H9 (cell line): ENCODE results near the gene ST3GAL6. TPM values are rescaled to one million over a fixed set of nuclear protein-coding genes. Genes with fewer than 3 reads are reported as not detected.

Experiments
- DNase-seq: peaks from one replicate; pipeline ENCODE4 v3.0.0-alpha.2; 2017
- H2AFZ ChIP-seq: one replicate; pipeline ENCODE4 v1.6.1; 2013; ENCODE audit warnings: mild to moderate bottlenecking, low read length, control low read depth, moderate library complexity
- H2AK5ac ChIP-seq: 2 replicates; pipeline ENCODE4 v1.6.1; 2013; ENCODE audit warnings: low read length, control low read depth, mixed read lengths; ENCODE audit not compliant: insufficient read length
- H2BK120ac ChIP-seq: one replicate; pipeline ENCODE4 v1.6.1; 2013; ENCODE audit warnings: low read depth, mild to moderate bottlenecking, low read length, control low read depth, inconsistent platforms; ENCODE audit not compliant: poor library complexity, severe bottlenecking
- H2BK12ac ChIP-seq: 2 replicates; pipeline ENCODE4 v1.6.1; 2013; ENCODE audit warnings: low read length, control low read depth, mixed read lengths, low read depth; ENCODE audit not compliant: insufficient read length
- H2BK15ac ChIP-seq: 2 replicates; pipeline ENCODE4 v1.6.1; 2013; ENCODE audit warnings: low read depth, low read length, control low read depth
- H2BK20ac ChIP-seq: one replicate; pipeline ENCODE4 v1.6.1; 2013; ENCODE audit warnings: low read depth, mild to moderate bottlenecking, low read length, control low read depth, inconsistent platforms; ENCODE audit not compliant: poor library complexity, severe bottlenecking
- H2BK5ac ChIP-seq: 2 replicates; pipeline ENCODE4 v1.6.1; 2013; ENCODE audit warnings: low read length, control low read depth, mixed read lengths; ENCODE audit not compliant: insufficient read length
- H3K14ac ChIP-seq: 2 replicates; pipeline ENCODE4 v1.6.1; 2013; ENCODE audit warnings: low read length, control low read depth; ENCODE audit not compliant: insufficient read depth
- H3K18ac ChIP-seq: 2 replicates; pipeline ENCODE4 v1.6.1; 2013; ENCODE audit warnings: low read depth, mild to moderate bottlenecking, mixed read lengths, low read length, control low read depth; ENCODE audit not compliant: insufficient read length
- H3K23ac ChIP-seq: 2 replicates; pipeline ENCODE4 v1.6.1; 2013; ENCODE audit warnings: low read length, control low read depth, mixed read lengths, low read depth; ENCODE audit not compliant: insufficient read length
- H3K23me2 ChIP-seq: 2 replicates; pipeline ENCODE4 v1.6.1; 2013; ENCODE audit warnings: low read depth, mild to moderate bottlenecking, mixed read lengths, low read length, control low read depth; ENCODE audit not compliant: insufficient read length, poor library complexity, severe bottlenecking
- H3K27ac ChIP-seq: 2 replicates; pipeline ENCODE4 v1.5.1; 2013; ENCODE audit warnings: low read length, control low read depth, mixed read lengths, low read depth; ENCODE audit not compliant: insufficient read length
- H3K27me3 ChIP-seq: 2 replicates; pipeline ENCODE4 v1.6.1; 2013; ENCODE audit warnings: low read length, control low read depth, inconsistent platforms; ENCODE audit not compliant: insufficient read depth
- H3K4ac ChIP-seq: 2 replicates; pipeline ENCODE4 v1.6.1; 2013; ENCODE audit warnings: low read depth, mild to moderate bottlenecking, control low read depth, inconsistent platforms, low read length, moderate library complexity
- H3K4me1 ChIP-seq: 2 replicates; pipeline ENCODE4 v1.6.1; 2013; ENCODE audit warnings: low read length, control low read depth, inconsistent platforms; ENCODE audit not compliant: insufficient read depth
- H3K4me2 ChIP-seq: 2 replicates; pipeline ENCODE4 v1.6.1; 2013; ENCODE audit warnings: low read length, control low read depth, mixed read lengths; ENCODE audit not compliant: insufficient read length, insufficient read depth
- H3K56ac ChIP-seq: 2 replicates; pipeline ENCODE4 v1.6.1; 2013; ENCODE audit warnings: low read depth, mild to moderate bottlenecking, mixed read lengths, low read length, control low read depth; ENCODE audit not compliant: insufficient read length
- H3K79me1 ChIP-seq: 2 replicates; pipeline ENCODE4 v1.6.1; 2013; ENCODE audit warnings: low read depth, mild to moderate bottlenecking, moderate library complexity, low read length, control low read depth, inconsistent platforms; ENCODE audit not compliant: insufficient read depth, poor library complexity, severe bottlenecking
- H3K79me2 ChIP-seq: 2 replicates; pipeline ENCODE4 v1.6.1; 2013; ENCODE audit warnings: low read length, control low read depth, inconsistent platforms; ENCODE audit not compliant: insufficient read depth
- H3K9ac ChIP-seq: 2 replicates; pipeline ENCODE4 v1.6.1; 2013; ENCODE audit warnings: low read length, control low read depth, mixed read lengths; ENCODE audit not compliant: insufficient read length; ENCODE audit errors: extremely low read depth
- H3K9me3 ChIP-seq: one replicate; pipeline ENCODE4 v1.6.1; 2013; ENCODE audit warnings: low read depth, low read length, inconsistent platforms; ENCODE audit not compliant: control insufficient read depth
- H3T11ph ChIP-seq: one replicate; pipeline ENCODE4 v1.6.1; 2013; ENCODE audit warnings: mild to moderate bottlenecking, low read length, control low read depth, inconsistent platforms
- H4K20me1 ChIP-seq: one replicate; pipeline ENCODE4 v1.6.1; 2013; ENCODE audit not compliant: control insufficient read depth, insufficient read length, insufficient read depth
- H4K5ac ChIP-seq: 2 replicates; pipeline ENCODE4 v1.6.1; 2013; ENCODE audit warnings: low read depth, mild to moderate bottlenecking, mixed read lengths, low read length, control low read depth; ENCODE audit not compliant: insufficient read length
- H4K8ac ChIP-seq: replicated peaks from 2 replicates; pipeline ENCODE4 v1.6.1; 2013; ENCODE audit warnings: low read length, control low read depth, mixed read lengths, low read depth; ENCODE audit not compliant: insufficient read length
- H4K91ac ChIP-seq: 2 replicates; pipeline ENCODE4 v1.6.1; 2013; ENCODE audit warnings: low read depth, mild to moderate bottlenecking, moderate library complexity, mixed read lengths, low read length, control low read depth; ENCODE audit not compliant: insufficient read length
- H3K27ac Mint-ChIP-seq, 3 experiments: 2 replicates in 2 of 3; 3 replicates in 1 of 3; pipeline ENCODE4 v1.8.0; 2020 to 2021; ENCODE audit warnings: mixed read lengths in 3 of 3, mild to moderate bottlenecking in 1 of 3, moderate library complexity in 1 of 3
- H3K27me3 Mint-ChIP-seq: 2 replicates; pipeline ENCODE4 v1.8.0; 2021; ENCODE audit warnings: low read depth, mild to moderate bottlenecking, moderate library complexity, mixed read lengths
- H3K36me3 Mint-ChIP-seq, 3 experiments: 2 replicates in 2 of 3; 3 replicates in 1 of 3; pipeline ENCODE4 v1.8.0; 2020 to 2021; ENCODE audit warnings: low read depth in 3 of 3, mixed read lengths in 3 of 3; ENCODE audit not compliant: insufficient read depth in 1 of 3
- H3K4me1 Mint-ChIP-seq, 2 experiments: 2 replicates each; pipeline ENCODE4 v1.8.0; 2020; ENCODE audit warnings: mixed read lengths in 2 of 2
- H3K4me3 Mint-ChIP-seq, 2 experiments: 2 replicates in 1 of 2; 3 replicates in 1 of 2; pipeline ENCODE4 v1.8.0; 2020 to 2021; ENCODE audit warnings: mild to moderate bottlenecking in 2 of 2, mixed read lengths in 2 of 2, moderate library complexity in 1 of 2
- H3K9me3 Mint-ChIP-seq, 2 experiments: 2 replicates in 1 of 2; 3 replicates in 1 of 2; pipeline ENCODE4 v1.8.0; 2020; ENCODE audit warnings: mild to moderate bottlenecking in 2 of 2, mixed read lengths in 2 of 2, moderate library complexity in 1 of 2
- WGBS: extraction: QIAGEN DNeasy Blood & Tissue Kit; methylation state at CpG from one replicate; pipeline ENCODE4 v1.1.7; 2013; ENCODE audit warnings: missing lambda C conversion rate, low lambda C conversion rate, mixed read lengths; ENCODE audit not compliant: insufficient read length; ENCODE audit errors: extremely low coverage; 5-methylcytosine and 5-hydroxymethylcytosine counted together
- total RNA-seq: library from RNA; stranded (reverse); gene quantifications from 2 replicates; pipeline ENCODE4 v1.2.1, GENCODE V29; 2021
- TF ChIP-seq, protein P1 (sequence below): fragments of 200-600 bp; sonication (generic); conservative IDR thresholded peaks from 3 replicates; pipeline ENCODE4 v1.8.0; 2021; ENCODE audit warnings: antibody characterized with exemption, mild to moderate bottlenecking

The ST3GAL6 gene
- total RNA-seq, 1 experiment from 2014 or later = 6.4 TPM

DNA sequence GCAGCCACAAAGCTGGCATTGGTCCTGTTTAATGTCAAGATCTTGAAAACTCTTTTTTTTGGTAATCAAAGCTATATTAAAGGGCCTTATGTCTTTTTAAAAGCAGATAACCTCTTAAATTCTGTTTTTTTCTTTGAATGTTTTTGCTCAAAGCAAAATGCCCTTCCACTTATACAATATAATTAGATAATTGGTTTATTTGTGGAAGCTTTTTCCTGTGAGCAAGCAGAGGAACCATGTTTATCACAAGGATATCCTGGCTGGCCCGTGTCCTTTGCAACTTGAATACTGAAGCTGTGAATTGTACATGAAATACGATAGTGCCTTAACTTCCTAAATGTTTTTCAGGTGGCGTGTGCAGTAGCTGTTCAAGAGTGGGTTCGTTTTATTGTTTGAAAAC lies 2.6 kb downstream of the ST3GAL6 start:
- no peaks in the 10 kb centered on the region for H3K27me3 ChIP-seq
- H3K9me3 ChIP-seq = no peaks in the 10 kb centered on the region
- H2BK12ac ChIP-seq = no peak overlapping the region
- TF ChIP-seq, protein P1, sequence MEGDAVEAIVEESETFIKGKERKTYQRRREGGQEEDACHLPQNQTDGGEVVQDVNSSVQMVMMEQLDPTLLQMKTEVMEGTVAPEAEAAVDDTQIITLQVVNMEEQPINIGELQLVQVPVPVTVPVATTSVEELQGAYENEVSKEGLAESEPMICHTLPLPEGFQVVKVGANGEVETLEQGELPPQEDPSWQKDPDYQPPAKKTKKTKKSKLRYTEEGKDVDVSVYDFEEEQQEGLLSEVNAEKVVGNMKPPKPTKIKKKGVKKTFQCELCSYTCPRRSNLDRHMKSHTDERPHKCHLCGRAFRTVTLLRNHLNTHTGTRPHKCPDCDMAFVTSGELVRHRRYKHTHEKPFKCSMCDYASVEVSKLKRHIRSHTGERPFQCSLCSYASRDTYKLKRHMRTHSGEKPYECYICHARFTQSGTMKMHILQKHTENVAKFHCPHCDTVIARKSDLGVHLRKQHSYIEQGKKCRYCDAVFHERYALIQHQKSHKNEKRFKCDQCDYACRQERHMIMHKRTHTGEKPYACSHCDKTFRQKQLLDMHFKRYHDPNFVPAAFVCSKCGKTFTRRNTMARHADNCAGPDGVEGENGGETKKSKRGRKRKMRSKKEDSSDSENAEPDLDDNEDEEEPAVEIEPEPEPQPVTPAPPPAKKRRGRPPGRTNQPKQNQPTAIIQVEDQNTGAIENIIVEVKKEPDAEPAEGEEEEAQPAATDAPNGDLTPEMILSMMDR = no peak
- H3K14ac ChIP-seq = no peak overlapping the region
- no peaks in the 10 kb centered on the region for H3K36me3 Mint-ChIP-seq
- no peaks in the 10 kb centered on the region for H3K79me1 ChIP-seq
- no peak overlapping the region for H2AFZ ChIP-seq
- H4K8ac ChIP-seq = no peak overlapping the region
- H2BK120ac ChIP-seq = no peak overlapping the region
- H3K9me3 Mint-ChIP-seq = no peaks in the 10 kb centered on the region
- H3K27me3 Mint-ChIP-seq = no peaks in the 10 kb centered on the region
- no peak overlapping the region for H3K18ac ChIP-seq
- no CpG with 5 or more reads among the region's 4 CpGs for WGBS
- no peak overlapping the region for H3T11ph ChIP-seq
- no peak overlapping the region for H3K56ac ChIP-seq
- H3K79me2 ChIP-seq = no peaks in the 10 kb centered on the region
- H3K23me2 ChIP-seq = no peaks in the 10 kb centered on the region
- H3K27ac Mint-ChIP-seq = no peak overlapping the region
- no peak overlapping the region for H4K91ac ChIP-seq
- no peak overlapping the region for H3K9ac ChIP-seq
- no peak overlapping the region for H2BK15ac ChIP-seq
- no peak overlapping the region for H2AK5ac ChIP-seq
- no peak overlapping the region for H3K23ac ChIP-seq
- H3K27ac ChIP-seq = no peak overlapping the region
- H3K4me1 ChIP-seq = no peaks in the 10 kb centered on the region
- no peak overlapping the region for H2BK5ac ChIP-seq
- no peak overlapping the region for H2BK20ac ChIP-seq
- no peaks in the 10 kb centered on the region for H4K20me1 ChIP-seq
- H3K4me2 ChIP-seq = no peak overlapping the region
- H4K5ac ChIP-seq = no peak overlapping the region
- H3K4ac ChIP-seq = no peak overlapping the region
- no peak for DNase-seq
- H3K4me1 Mint-ChIP-seq = peaks cover 23 to 35% of the 10 kb centered on the region in 2 experiments
- no peak overlapping the region for H3K4me3 Mint-ChIP-seq
